ENCODE measurements around the gene OR51V1.

OR51V1 gene

GRCh38 chr11:5237420-5237819, 36.9 kb upstream of the OR51V1 start:
- DNase-seq = no peak
- TF ChIP-seq POLR2A (IDR thresholded peaks at IDR 0.05; ENCODE audit: low read length) (no peak), GATA1 (IDR thresholded peaks at IDR 0.05; ENCODE audit: low read depth, low read length) (no peak)

GRCh38 chr11:5235364-5236095, 35.0 kb upstream of the OR51V1 start:
- no peak for DNase-seq
- no peak for TF ChIP-seq GATA1 (IDR thresholded peaks at IDR 0.05; ENCODE audit: low read depth, low read length)
- TF ChIP-seq POLR2A (IDR thresholded peaks at IDR 0.05; ENCODE audit: low read length) = no peak

- peak in 1 of 2 experiments; percentile 74 for DNase-seq
- TF ChIP-seq POLR2A (IDR thresholded peaks at IDR 0.05; ENCODE audit: low read length) (peak; percentile 100), GATA1 (IDR thresholded peaks at IDR 0.05; ENCODE audit: low read depth, low read length) (peak; percentile 43)
Observed at GRCh38 chr11:5234381-5234834, 33.9 kb upstream of the OR51V1 start, which contains the start of gene HBD. TSS of gene HBD (minus strand) at chr11:5234483. CDS start at chr11:5234433, 50 bp downstream.

GRCh38 chr11:5233307-5233706, 32.8 kb upstream of the OR51V1 start:
- DNase-seq = no peak
- TF ChIP-seq POLR2A (IDR thresholded peaks at IDR 0.05; ENCODE audit: low read length) (no peak), GATA1 (IDR thresholded peaks at IDR 0.05; ENCODE audit: low read depth, low read length) (no peak)

- DNase-seq = no peak
- TF ChIP-seq GATA1 (IDR thresholded peaks at IDR 0.05; ENCODE audit: low read depth, low read length) = no peak
- TF ChIP-seq POLR2A (IDR thresholded peaks at IDR 0.05; ENCODE audit: low read length) = peak; percentile 69
Observed at GRCh38 chr11:5232821-5233220, 32.3 kb upstream of the OR51V1 start.

- TF ChIP-seq POLR2A (IDR thresholded peaks at IDR 0.05; ENCODE audit: low read length) = no peak
- no peak for TF ChIP-seq GATA1 (IDR thresholded peaks at IDR 0.05; ENCODE audit: low read depth, low read length)
- no peak for DNase-seq
Observed at GRCh38 chr11:5232176-5232575, 31.7 kb upstream of the OR51V1 start.

- no peak for DNase-seq
- TF ChIP-seq POLR2A (IDR thresholded peaks at IDR 0.05; ENCODE audit: low read length) (peak; percentile 66), GATA1 (IDR thresholded peaks at IDR 0.05; ENCODE audit: low read depth, low read length) (no peak)
Observed at GRCh38 chr11:5231111-5231510, 30.6 kb upstream of the OR51V1 start.

GRCh38 chr11:5230266-5230665, 29.8 kb upstream of the OR51V1 start:
- DNase-seq = no peak
- TF ChIP-seq GATA1 (IDR thresholded peaks at IDR 0.05; ENCODE audit: low read depth, low read length) (no peak), POLR2A (IDR thresholded peaks at IDR 0.05; ENCODE audit: low read length) (no peak)

GRCh38 chr11:5229796-5230195, 29.3 kb upstream of the OR51V1 start:
- TF ChIP-seq GATA1 (IDR thresholded peaks at IDR 0.05; ENCODE audit: low read depth, low read length) (no peak), POLR2A (IDR thresholded peaks at IDR 0.05; ENCODE audit: low read length) (peak; percentile 13)
- no peak for DNase-seq

GRCh38 chr11:5229356-5229755, 28.9 kb upstream of the OR51V1 start:
- TF ChIP-seq POLR2A (IDR thresholded peaks at IDR 0.05; ENCODE audit: low read length) (peak; percentile 24), GATA1 (IDR thresholded peaks at IDR 0.05; ENCODE audit: low read depth, low read length) (no peak)
- DNase-seq = no peak

- DNase-seq = no peak
- no peak for TF ChIP-seq GATA1 (IDR thresholded peaks at IDR 0.05; ENCODE audit: low read depth, low read length)
- TF ChIP-seq POLR2A (IDR thresholded peaks at IDR 0.05; ENCODE audit: low read length) = no peak
Observed at GRCh38 chr11:5228124-5228523, 27.6 kb upstream of the OR51V1 start.

GRCh38 chr11:5227681-5228080, 27.2 kb upstream of the OR51V1 start:
- peak in 1 of 2 experiments; percentile 65 for DNase-seq
- TF ChIP-seq GATA1 (IDR thresholded peaks at IDR 0.05; ENCODE audit: low read depth, low read length) = no peak
- no peak for TF ChIP-seq POLR2A (IDR thresholded peaks at IDR 0.05; ENCODE audit: low read length)

- no peak for TF ChIP-seq GATA1 (IDR thresholded peaks at IDR 0.05; ENCODE audit: low read depth, low read length)
- peak; percentile 100 for TF ChIP-seq POLR2A (IDR thresholded peaks at IDR 0.05; ENCODE audit: low read length)
- peak in 1 of 2 experiments; percentile 71 for DNase-seq
Observed at GRCh38 chr11:5226732-5227310, 26.3 kb upstream of the OR51V1 start, which contains the start of gene HBB. TSS of gene HBB (minus strand) at chr11:5227071. CDS start at chr11:5227021, 50 bp downstream.

GRCh38 chr11:5225480-5225871, 25.0 kb upstream of the OR51V1 start:
- TF ChIP-seq GATA1 (IDR thresholded peaks at IDR 0.05; ENCODE audit: low read depth, low read length) = peak; percentile 35
- no peak for TF ChIP-seq POLR2A (IDR thresholded peaks at IDR 0.05; ENCODE audit: low read length)
- DNase-seq = peak; percentile 89 to 96
